ENCODE data around the gene B4GALT2. TPM values are rescaled to one million over a fixed set of nuclear protein-coding genes. Genes with fewer than 3 reads are reported as not detected.

Gene B4GALT2
- total RNA-seq, 1 donor, result 99.1 TPM

DNA sequence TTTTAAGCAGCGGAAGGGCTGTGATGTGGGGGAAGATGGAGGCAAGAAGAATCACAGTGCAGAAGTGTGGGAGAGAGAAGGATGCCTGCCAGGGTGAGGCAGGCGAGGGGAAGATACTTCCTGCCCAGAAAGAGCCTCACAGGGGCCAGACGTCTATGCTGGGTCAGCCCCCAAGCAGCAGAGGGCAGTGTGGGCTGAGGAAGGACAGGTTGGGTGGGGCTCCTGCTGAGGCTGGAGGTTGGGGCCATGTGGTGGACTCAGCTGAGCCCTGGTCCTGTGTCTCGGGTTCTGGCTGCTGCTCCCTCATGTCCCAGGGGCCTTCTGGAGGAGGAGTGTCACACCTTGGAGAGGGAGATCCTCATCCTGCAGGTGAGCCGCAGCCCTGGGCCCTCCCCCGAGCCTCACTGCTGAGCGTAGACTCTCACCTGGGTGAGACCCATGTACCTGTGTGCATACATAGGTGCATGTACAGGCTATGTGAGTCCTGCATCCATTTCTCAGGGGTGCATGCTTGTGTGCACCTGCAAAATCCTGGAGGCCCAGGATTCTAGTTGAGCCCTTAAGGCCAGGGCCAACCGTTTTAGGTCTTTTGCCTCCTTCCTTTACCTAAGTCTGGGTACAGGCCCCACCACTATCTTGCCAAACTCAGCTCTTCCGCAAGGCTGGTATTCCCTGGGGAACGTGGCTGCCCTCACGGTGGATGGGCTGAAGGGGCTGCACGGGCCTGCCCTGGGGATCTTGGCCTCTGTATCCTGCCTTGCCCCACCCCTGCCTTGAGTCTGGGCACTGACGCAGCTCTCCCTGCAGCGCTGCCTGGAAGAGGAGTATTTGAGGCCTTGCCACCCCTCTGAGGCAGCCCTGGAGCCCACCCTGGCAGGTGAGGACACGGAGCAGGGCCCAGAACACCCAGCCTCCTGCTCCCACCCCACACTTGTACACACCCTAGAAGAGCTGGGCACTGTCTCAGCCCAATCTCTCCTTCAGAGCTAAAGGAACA, 16.1 kb downstream of the B4GALT2 start:
- no peak overlapping the region for H3K4me3 ChIP-seq (ENCODE audit: low read depth, low read length)
- peak; percentile 38 for TF ChIP-seq CTCF (IDR thresholded peaks at IDR 0.05; ENCODE audit: insufficient read depth, low read length)
- no peak for DNase-seq (ENCODE audit: low read depth)

GRCh38 chr1:43995984-43996732, 17.1 kb downstream of the B4GALT2 start:
- no peak overlapping the region for H3K4me3 ChIP-seq (ENCODE audit: low read depth, low read length)
- no peak for TF ChIP-seq CTCF (IDR thresholded peaks at IDR 0.05; ENCODE audit: insufficient read depth, low read length)
- DNase-seq (ENCODE audit: low read depth), result no peak

DNA sequence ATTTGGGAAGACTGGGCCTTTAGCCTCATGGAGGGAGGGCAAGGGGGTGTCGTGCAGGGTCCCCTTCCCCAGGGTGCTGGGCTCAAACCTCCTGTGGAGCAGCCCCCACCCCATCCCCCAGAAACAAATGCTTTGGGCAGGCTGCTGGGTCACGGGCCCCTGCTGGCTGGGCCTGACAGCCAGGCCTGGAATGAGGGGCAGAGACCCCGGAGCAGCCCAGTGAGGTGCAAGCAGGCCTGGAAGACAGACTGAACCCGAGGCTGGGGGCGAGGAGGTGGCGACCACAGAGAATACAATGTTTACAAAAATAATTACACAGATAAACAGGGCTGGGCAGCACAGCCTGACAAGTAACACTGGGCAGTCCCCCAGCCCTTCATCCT, 17.7 kb downstream of the B4GALT2 start:
- TF ChIP-seq CTCF (IDR thresholded peaks at IDR 0.05; ENCODE audit: insufficient read depth, low read length), result no peak
- no peak for DNase-seq (ENCODE audit: low read depth)
- H3K4me3 ChIP-seq (ENCODE audit: low read depth, low read length), result no peak overlapping the region

DNA sequence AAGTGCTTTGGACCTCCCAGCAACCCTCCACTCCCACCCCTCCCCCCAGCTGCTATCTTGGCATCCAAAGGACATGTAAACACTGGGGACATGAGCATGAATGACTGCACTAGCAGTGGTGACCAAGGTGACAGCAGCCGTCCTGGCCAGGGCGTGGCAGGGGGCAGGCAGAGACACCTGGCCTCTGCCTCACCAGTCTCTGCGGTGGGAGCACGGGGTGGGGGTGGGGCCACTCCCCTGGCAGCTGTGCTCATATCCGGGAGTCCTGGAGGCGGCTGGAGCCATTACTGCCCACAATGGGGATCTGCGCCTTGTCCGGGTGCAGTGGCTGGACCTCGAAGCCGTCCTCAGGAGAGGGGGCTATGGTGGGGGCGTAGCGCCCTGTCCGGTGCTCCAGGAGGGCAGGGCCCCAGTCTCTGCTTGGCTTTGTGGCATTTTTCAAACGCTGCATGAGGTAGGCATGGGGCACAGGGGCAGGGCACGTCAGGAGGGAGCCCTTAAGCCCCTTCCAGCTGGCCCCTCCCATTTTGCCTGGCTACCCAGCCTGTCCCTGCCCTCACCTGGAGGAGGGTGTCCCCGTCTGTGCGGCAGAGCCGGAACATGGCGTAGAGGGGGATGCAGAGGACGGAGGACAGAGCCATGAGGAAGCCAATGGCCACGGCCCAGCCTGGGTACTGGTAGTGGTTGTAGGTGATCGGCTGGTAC, 18.4 kb downstream of the B4GALT2 start:
- no peak for DNase-seq (ENCODE audit: low read depth)
- no peak for TF ChIP-seq CTCF (IDR thresholded peaks at IDR 0.05; ENCODE audit: insufficient read depth, low read length)
- no peak overlapping the region for H3K4me3 ChIP-seq (ENCODE audit: low read depth, low read length)

DNA sequence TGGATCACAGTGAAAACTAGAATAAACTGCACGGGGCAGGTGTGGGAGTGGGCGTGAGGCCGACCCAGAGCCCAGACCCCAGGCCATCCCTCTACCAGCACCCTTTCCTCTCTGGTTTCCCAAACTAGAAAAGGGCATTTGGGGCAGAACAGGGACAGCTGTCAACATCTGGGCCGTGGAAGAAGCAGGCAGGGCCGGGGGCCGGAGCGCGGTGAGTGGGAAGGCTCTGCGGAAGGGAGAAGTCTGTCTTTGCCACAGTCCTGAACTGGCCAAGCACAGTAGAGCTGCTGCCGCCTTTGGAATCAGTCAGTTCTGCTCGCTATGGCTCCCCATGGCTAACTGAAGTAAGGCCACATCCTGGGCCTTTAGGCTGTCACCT, 19.0 kb downstream of the B4GALT2 start:
- H3K4me3 ChIP-seq (ENCODE audit: low read depth, low read length), result no peak overlapping the region
- TF ChIP-seq CTCF (IDR thresholded peaks at IDR 0.05; ENCODE audit: insufficient read depth, low read length), result no peak
- no peak for DNase-seq (ENCODE audit: low read depth)

DNA sequence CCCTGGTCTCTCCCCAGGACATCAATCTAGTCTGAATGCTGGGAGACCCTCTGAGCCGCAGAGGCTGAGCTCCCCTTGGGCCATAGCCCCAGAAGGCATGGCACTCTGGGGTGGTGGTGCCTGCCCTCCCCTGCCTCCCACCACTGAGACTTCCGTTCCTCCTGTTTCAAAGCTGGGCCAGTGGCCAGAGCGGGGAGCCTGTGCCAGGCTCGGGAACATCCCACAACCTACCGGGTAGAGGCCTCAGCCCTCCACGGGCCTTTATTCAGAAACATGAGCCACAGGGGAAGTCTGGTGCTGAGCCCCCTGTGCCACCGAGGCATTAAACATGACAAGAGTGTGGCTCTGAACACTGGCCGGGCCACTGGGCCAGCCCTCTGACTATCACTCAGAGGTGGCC, 20.4 kb downstream of the B4GALT2 start:
- no peak for TF ChIP-seq CTCF (IDR thresholded peaks at IDR 0.05; ENCODE audit: insufficient read depth, low read length)
- H3K4me3 ChIP-seq (ENCODE audit: low read depth, low read length), result no peak overlapping the region
- DNase-seq (ENCODE audit: low read depth), result no peak
